GM19397 (cell line): ENCODE data around the gene FABP2.
"Not testable (repeated sequence)": the region's sequence is repeated elsewhere in the genome, so short reads cannot be mapped to it uniquely, and the experiment has no call there.

Experiments
- ATAC-seq: cut with Tn5 transposase; IDR thresholded peaks from one replicate; pipeline ENCODE4 v1.9.1; 2021; ENCODE audit warnings: mild to moderate bottlenecking, moderate library complexity; ENCODE audit not compliant: unreplicated experiment

The FABP2 gene

GRCh38 chr4:119313237-119313636, 8.7 kb downstream of the FABP2 start:
- no peak for ATAC-seq

- no peak for ATAC-seq
These were observed 11.1 kb downstream of the FABP2 start for GRCh38 chr4:119310826-119311225.

GRCh38 chr4:119307606-119308005, 14.3 kb downstream of the FABP2 start:
- no peak for ATAC-seq

GRCh38 chr4:119304431-119304830, 17.5 kb downstream of the FABP2 start:
- no peak for ATAC-seq

- no peak for ATAC-seq
These were observed 18.2 kb downstream of the FABP2 start for GRCh38 chr4:119303587-119304305.

- ATAC-seq, result no peak
These were observed 19.7 kb downstream of the FABP2 start for GRCh38 chr4:119302073-119302832.

- ATAC-seq, result peak; percentile 98
These were observed 21.6 kb downstream of the FABP2 start for GRCh38 chr4:119300101-119300978.

- ATAC-seq, result peak; percentile 40
These were observed 22.2 kb downstream of the FABP2 start for GRCh38 chr4:119299741-119300100.

- ATAC-seq, result no peak
These were observed 22.7 kb downstream of the FABP2 start for GRCh38 chr4:119299260-119299671.

- ATAC-seq, result no peak
These were observed 24.1 kb downstream of the FABP2 start for GRCh38 chr4:119297795-119298194.

- no peak for ATAC-seq
These were observed 25.6 kb downstream of the FABP2 start for GRCh38 chr4:119296356-119296755.

- ATAC-seq, result no peak
These were observed 31.3 kb downstream of the FABP2 start for GRCh38 chr4:119290598-119290997.

GRCh38 chr4:119289313-119289712, 32.6 kb downstream of the FABP2 start:
- no peak for ATAC-seq

- ATAC-seq, result no peak
These were observed 35.4 kb downstream of the FABP2 start for GRCh38 chr4:119286377-119287002.

- no peak for ATAC-seq
These were observed 36.8 kb downstream of the FABP2 start for GRCh38 chr4:119284876-119285780.

- ATAC-seq, result no peak
These were observed 40.5 kb downstream of the FABP2 start for GRCh38 chr4:119281393-119281792.

GRCh38 chr4:119279945-119280344, 42.0 kb downstream of the FABP2 start:
- not testable (repeated sequence) for ATAC-seq

- not testable (repeated sequence) for ATAC-seq
These were observed 42.4 kb downstream of the FABP2 start for GRCh38 chr4:119279541-119279940.

- no peak for ATAC-seq
These were observed 50.4 kb downstream of the FABP2 start for GRCh38 chr4:119271361-119272085.
